HG02642 (cell line): Measurements from ENCODE around the gene PITPNM2.

Source experiments
- ATAC-seq: cut with Tn5 transposase; IDR thresholded peaks from one replicate; pipeline ENCODE4 v1.9.1; 2021; ENCODE audit warnings: mild to moderate bottlenecking; ENCODE audit not compliant: unreplicated experiment, poor library complexity

Gene PITPNM2

GRCh38 chr12:123145211-123145610, 5.7 kb downstream of the PITPNM2 start:
- no peak for ATAC-seq

DNA sequence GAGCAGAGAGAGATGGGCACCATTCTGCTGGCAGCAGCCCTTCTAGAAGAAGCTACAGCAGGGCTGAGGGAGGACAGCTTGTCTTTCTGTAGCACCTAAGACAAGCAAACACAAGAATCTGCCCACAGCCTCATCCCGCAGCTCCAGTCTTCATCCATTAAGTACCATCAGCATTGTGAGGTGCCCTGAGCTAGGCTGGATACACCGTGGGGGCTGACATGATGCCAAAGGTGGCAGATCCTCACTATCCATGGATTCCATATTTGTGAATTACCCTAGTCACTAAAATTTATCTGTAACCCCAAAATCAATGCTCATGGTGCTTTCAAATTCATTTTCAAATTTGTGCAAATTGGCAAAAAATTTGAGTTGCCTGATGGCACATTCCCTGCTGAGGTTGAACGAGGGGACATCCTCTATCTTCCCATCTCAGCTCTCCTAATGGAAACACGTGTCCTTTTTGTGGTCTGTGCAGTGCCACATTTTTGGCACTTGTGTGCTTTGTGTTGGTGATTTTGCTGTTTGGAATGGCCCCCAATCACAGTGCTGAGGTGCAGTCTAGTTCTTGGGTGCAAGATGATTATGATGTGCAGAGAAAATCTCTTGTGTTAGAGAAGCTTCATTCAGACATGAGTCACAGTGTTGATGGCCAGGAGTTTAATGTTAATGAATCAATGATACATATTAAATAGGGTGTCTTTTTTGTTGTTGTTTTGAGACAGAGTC, 7.0 kb downstream of the PITPNM2 start:
- ATAC-seq, result no peak

DNA sequence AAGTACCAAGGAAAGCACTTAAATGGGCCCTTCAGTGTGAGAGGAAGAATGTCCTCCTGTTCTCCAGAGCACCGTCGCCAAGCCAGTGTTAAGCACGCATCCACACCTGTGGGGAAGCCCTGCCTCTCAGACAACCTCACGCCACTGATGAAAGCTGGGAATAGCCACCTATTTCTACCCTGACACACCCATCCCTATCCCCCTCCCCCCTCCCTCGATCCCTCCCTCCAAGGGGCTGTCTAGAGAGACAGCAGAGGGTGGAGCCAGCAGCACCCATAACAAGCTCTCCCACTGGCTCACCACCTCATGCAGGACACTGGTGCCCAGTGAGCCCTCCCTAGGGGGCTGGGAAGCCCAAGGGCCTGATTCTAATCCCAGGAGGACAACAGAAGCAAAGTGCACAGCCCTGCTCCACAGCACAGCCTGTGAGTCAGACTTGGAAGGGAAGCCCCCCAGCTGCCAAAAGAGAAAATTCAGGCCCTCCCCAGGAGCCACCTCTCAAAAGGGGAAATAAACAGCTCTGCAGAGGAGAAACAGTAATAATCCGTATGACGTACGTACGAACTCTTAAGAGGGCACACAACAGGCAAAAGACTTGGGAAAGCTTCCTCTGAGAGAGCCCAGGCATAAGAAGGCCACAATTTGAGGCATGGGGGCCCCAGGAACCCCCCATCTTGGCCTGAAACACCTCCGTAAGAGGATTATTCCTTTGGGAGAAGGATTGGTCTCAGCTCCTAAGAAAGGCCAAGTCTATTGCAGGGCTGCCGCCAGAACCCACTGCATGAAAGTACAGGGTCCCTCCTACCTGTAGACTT, 7.8 kb downstream of the PITPNM2 start:
- no peak for ATAC-seq

DNA sequence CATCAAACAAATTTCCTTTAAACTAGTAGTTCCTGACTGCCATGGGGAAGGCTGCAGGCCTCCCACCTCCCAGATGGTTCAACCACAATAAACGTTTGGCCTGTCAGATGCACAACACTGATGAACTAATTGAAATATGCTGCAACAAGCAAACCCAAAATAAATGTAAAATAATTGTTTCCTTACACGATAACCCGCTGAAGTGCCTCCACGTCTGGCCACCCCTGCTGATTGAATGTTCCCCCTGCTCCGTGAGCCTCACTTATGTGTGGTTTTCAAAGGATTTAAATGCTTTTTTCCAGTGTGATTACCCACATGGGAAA, 8.4 kb downstream of the PITPNM2 start:
- ATAC-seq, result no peak

DNA sequence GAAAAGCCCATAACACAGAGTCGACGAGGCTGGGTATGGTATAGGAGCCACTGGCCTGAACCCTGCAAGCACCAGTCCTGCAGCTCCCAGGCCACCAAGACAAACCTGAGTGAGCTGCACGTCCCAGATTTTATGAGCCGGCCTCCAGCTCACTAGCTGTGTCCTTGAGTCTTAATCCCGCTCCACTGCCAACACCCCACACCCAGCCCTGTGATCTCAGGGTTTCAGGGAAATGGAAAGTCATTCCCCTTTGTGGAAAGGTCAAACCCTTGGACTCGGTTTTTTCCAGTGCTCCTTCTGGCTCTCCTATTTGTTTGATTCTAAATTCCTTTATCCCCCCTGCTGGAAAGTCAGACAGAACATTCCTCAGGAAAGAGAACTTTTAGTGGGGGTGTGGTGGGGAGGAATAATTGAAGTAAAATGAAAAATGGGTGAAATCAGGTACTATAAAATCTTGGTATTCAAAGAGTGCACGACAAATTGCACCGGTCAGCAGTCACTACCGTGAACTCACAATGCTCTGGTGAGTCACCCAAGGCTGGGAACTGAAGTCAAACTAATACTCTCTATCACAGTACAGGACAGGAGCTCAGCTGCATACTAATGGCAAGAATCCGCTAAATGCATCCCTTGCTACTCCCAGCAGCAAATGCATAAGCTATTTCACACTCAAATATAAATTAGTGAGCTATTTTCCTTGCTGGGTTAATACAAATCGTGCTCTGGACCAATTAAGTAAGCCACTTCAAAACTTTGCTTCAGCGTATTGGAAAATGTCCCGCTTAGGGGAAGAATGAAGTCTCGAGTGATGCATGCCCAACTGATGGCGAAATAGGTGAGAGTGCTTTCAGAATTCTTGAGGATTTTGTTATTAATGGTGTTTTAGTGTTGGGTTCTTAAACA, 9.0 kb downstream of the PITPNM2 start:
- no peak for ATAC-seq

DNA sequence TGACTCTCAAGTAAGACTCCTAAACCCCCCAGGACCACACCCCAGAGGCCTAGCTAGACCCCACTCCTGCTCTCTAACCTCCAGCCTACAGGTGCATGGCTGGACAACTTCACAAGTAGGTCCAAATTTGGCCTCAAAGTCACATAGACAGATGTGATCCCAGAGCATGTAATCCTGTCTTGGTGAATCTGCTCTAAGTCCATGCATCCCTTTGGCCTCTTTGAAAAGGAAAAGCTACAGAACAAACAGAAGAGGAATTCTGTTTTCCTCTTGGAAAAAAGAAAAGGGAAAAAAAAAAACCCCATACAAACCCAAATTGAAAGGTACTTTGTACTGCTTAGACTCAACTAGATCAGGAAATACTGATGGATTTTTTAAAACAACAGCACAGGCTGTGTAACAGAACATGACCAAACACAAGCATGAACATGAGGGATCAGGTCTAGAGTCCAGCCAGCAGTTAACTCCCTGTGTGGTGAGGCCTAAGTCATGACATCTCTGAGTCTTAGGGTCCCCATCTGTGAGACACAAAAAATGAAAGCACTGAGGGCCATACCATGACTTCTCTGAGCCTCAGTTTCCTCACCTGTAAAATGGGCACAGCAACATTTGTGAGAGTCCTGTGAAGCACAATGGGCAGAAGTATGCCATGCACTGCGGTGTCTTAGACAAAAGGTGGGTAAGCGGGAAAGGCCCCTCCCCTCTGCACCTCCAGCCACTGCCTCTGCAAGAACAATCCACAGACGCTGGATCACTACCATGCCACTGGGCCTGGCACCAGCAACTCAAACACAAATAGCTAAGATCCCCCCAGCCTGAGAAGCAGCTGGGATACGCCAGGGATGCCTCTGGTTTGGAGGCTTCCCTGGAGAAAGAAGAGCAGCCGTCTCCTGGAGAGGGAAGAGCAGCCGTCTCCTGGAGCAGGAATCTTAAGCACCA, 9.9 kb downstream of the PITPNM2 start:
- ATAC-seq, result no peak

DNA sequence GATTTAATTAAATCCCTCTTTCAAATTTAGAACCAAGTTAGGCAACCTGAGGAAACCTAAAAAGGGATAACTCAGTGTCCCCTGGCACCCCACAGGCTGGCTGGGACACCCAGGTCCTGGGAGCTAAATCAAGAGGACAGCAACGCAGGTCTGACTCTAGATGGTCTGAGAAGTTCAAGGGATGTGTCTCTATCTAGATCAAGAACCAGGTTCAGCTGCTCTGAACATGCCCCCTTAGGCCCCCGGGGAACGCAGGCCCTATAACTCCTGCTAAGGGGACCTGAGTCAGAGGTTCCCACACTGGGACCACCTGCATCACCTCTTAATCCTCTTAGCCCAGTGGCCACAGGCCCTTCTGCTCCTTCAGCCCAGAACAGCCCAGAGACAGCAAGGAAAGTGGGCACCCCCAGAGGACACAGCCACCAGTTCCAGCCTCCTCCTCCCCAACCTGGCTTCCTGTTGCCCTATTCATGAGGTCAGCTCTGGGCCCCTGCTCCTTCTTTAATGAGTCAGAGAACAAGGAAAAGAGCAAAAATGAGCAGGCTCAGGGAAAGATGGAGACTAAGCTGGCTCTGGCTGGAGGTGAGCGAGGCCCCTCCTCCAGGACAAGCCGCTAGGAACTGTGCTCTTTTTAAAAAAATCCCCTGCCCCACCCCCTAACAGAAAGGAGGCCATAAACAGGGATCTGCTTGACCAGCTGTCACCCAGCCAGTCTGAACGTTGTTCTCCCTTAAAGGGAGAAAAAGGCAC, 10.8 kb downstream of the PITPNM2 start:
- no peak for ATAC-seq

- no peak for ATAC-seq
Observed at GRCh38 chr12:123135688-123136087, 15.2 kb downstream of the PITPNM2 start.

- no peak for ATAC-seq
Observed at GRCh38 chr12:123134826-123135225, 16.1 kb downstream of the PITPNM2 start.

- ATAC-seq, result no peak
Observed at GRCh38 chr12:123134271-123134671, 16.6 kb downstream of the PITPNM2 start.

DNA sequence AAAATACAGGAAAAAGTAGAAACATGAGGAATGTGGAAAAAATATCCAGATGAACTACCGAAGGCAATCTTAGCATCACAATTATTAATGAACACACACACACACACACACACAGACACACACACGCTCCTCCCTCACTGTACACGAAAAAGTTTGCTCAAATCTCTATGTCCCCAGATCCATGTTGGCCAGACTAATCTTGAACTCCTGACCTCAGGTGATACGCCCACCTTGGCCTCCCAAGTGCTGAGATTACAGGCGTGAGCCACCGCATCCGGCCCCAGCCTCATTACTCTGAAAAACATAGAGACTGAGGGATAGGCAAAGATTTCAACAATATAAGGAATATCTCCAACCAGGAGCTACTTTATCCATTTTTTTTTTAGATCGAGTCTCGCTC, 17.2 kb downstream of the PITPNM2 start:
- ATAC-seq, result no peak

GRCh38 chr12:123132951-123133619, 17.8 kb downstream of the PITPNM2 start:
- ATAC-seq, result no peak

DNA sequence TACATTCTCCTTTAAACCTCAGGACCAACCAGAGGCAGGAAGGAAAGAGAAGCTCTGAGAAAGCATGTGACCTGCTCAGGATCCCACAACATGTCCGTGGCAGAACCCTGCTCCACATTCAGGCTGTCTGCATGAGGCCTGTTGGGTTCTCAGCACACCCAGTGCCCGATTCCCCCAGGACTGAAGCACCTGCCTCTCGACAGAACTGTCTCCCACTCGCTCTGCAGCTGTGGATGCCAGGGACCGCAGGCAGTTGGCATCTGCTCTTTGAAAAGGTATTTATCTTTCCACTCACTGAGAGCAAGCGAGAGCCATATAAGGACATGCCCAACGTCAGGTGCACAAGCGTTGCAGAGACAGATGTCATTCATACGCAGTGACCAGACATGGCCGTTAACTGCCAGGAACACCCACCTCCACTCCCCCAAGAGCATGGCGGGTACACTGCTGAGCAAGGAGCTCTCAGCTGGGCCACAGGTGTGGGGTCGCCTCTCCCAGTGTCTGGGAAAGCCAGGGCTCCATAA, 18.9 kb downstream of the PITPNM2 start:
- no peak for ATAC-seq

DNA sequence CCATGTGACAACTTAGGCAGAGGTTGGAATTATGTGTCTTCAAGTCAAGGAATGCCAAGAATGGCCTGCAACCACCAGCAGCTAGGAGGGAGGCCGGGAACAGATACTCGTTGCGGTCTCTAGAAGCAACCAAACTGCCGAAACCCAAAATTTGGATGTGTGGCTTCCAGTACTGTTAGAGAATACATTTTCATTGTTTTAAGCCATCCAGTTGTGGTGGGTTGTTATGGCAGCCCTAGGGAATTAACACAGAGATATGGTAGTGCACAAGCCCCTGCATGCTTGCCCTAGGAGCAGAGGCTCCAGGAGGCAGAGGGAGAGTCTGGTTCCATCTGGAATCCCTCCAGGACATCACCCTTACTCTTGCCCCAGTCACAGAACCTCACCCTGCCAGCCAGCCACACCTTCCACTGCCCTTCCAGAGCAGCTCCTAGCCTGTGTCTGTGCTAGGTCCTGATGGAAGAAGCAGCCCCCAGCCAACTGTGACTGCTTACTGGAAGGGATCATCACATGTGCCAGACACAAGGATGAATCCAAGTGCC, 19.5 kb downstream of the PITPNM2 start:
- ATAC-seq, result no peak

- ATAC-seq, result no peak
Observed at GRCh38 chr12:123129621-123130020, 21.3 kb downstream of the PITPNM2 start.

- ATAC-seq, result no peak
Observed at GRCh38 chr12:123127182-123127495, 23.8 kb downstream of the PITPNM2 start.

- ATAC-seq, result no peak
Observed at GRCh38 chr12:123126294-123127181, 24.4 kb downstream of the PITPNM2 start.
